Measurements from ENCODE around the gene TMEM120B.

- TF ChIP-seq CTCF (IDR thresholded peaks at IDR 0.05 in 2 of 3, conservative IDR thresholded peaks at IDR 0.05 in 1 of 3; ENCODE audit: borderline replicate concordance in 1 of 3, insufficient read depth in 1 of 3, low read depth in 2 of 3, low read length in 2 of 3), result no peak
- no peak for TF ChIP-seq EZH2phosphoT487 (IDR thresholded peaks at IDR 0.05; ENCODE audit: borderline replicate concordance)
- no peak for TF ChIP-seq ZNF274 (IDR thresholded peaks at IDR 0.05; ENCODE audit: low read depth, low read length)
- peak; percentile 95 for TF ChIP-seq POLR2AphosphoS5 (IDR thresholded peaks at IDR 0.05; ENCODE audit: low read depth, low read length)
Measured at GRCh38 chr12:121802843-121803698, 90.5 kb downstream of the TMEM120B start.

Measured in HCT116 (cell line).